LNCaP clone FGC (cell line): Measurements from ENCODE around the gene OR2A1.
"Not testable (repeated sequence)": the region's sequence is repeated elsewhere in the genome, so short reads cannot be mapped to it uniquely, and the experiment has no call there.

ENCODE experiments used
- DNase-seq: peaks from one replicate; pipeline ENCODE4 v3.0.0-alpha.2; 2011; ENCODE audit warnings: low read depth
- H3K4me3 ChIP-seq: 2 replicates; pipeline ENCODE4 v1.5.1; 2011; ENCODE audit warnings: mild to moderate bottlenecking, low read depth, low read length, control low read depth

Gene OR2A1

DNA sequence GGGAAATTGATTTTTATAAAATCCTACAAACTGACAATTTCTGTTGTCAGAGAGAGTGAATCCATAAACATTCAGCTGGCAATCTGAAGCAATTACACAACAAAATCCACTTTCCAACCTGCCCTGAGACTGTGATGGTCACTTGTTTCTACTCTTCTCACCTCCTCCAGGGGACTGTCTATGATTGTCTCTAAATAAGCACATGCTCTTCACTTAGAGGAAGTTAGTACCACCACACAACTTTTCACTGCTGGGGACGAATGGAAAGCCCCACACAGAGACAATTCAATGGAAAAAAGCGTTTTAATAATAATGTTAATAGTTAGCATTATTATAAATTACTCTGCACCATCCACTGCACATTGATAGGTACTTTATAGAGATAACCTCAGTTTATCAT is 7.3 kb downstream of the OR2A1 start:
- not testable (repeated sequence) for H3K4me3 ChIP-seq, DNase-seq

DNA sequence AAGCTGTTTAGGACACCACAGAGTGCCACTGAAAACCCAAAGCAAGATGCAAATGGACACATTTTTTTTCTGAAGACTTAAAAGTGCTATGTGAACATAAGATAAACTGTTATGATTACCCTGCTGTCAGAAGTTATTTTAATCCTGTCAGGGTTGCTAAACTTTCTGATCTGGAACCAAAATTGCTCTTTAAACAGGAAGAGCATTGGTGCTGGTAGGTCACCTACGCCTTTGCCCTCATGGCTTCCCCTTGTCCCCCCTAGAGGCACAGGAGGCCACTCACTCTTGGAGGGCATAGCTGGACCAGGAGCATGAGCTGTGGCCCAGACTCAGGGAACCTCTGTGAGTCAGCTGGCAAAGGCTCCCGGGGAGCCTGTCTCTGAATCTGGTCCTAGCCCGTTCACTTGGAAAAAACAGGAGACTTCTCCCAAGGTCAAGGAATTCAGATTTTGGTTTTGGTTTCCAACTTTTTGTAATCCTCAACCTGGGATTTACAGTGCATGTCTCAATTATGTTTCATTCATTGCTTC is 9.5 kb downstream of the OR2A1 start:
- not testable (repeated sequence) for H3K4me3 ChIP-seq, DNase-seq

DNA sequence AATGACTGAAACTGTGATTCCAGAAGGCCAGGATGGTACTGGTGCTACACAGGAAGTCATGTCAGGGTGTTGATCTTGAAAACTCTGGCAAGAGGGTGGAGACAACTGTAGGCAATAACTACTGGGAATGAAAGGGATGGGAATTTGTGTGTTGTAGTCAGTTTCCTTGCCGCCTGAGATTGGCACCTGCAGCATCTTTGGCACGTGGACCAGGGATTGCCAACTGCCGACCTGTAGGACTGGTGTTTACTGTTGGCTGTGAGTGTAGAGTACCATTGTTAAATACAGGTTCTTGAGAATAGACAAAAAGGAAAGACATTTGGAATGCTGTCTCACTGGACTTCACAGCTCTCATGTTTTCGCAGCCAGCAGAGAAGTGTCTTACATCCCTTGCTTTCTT is 11.1 kb downstream of the OR2A1 start:
- not testable (repeated sequence) for DNase-seq, H3K4me3 ChIP-seq

DNA sequence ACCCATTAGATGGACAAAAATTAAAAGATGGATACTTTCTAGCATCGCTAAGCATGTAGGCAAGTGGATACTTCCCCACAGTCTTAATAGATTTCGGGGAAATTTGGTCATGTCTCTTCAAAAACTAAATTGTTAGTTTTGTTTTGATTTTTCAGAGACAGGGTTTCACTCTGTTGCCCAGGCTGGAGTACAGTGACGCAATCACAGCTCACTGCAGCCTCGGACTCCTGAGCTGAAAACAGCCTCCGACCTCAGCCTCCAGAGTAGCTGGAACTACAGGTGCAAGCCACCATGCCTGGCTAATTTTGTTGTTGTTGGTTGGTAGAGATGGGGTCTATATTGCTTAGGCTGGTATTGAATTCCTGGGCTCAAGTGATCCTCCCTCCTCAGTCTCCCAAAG is 13.6 kb downstream of the OR2A1 start:
- DNase-seq, H3K4me3 ChIP-seq: not testable (repeated sequence)

DNA sequence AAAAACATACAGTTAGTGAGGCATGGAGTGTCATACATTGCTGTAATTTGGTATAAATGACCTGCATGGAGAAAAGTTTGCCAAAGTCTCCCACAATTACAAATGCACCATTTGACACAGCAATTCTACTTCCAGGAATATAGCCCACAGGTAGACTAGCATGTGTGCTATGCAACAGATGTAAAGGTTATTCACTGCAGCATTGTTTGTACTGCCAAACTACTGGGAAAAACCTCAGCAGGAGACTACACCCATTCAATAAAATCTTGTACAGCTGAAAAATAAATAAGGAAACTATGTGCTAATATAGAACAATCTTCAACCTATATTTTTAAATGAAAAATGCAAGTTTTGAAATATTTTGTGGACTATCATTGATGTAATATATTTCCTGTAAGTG is 17.8 kb downstream of the OR2A1 start:
- not testable (repeated sequence) for DNase-seq, H3K4me3 ChIP-seq

DNA sequence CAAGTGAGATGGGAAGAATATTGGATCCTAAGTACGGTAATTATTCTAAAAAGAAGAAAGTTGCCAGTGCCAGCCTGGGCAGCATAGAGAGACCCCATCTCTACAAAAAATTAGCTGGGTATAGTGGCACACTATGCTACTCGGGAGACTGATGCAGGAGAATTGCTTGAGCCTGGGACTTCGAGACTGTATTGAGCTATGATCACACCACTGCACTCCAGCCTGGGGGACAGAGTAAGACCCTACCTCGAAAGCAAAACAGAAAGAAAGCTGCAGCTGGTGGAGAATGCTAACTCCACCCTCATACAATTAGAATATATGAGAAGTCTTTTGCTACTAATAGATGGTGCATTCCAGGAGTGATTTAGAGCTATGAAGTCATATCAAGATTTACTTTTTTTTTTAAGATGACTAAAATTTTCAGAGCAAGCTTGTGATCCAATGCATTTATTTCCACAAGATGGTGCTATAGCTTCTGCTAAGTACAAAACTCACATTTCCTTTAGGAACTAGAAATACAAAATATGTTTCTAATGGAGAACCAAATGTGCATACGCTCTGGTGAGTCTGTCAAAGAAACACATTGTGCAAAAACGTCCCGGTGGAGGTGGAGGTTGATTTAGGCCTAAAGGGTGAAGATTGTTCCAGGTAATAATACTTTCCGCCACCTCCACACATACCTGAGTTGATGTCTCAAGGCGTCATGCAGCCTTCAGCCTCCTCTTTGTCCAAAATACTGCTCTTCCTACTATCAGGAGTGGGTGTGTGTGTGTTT is 19.2 kb downstream of the OR2A1 start:
- not testable (repeated sequence) for H3K4me3 ChIP-seq, DNase-seq

DNA sequence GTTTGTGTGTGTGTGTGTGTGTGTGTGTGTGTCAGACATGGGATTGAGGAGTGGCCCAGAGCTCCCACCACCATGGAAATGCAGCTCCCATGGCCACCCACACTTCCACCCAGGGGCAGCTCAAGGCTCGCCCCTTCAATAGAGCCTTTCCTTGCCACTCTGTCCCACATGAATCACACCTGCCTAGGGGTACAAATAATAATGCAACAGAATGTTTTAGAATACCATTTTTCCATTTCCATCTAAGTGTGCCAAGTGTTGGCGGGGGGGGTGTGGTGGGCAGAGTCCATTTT is 19.7 kb downstream of the OR2A1 start:
- H3K4me3 ChIP-seq, DNase-seq: not testable (repeated sequence)

DNA sequence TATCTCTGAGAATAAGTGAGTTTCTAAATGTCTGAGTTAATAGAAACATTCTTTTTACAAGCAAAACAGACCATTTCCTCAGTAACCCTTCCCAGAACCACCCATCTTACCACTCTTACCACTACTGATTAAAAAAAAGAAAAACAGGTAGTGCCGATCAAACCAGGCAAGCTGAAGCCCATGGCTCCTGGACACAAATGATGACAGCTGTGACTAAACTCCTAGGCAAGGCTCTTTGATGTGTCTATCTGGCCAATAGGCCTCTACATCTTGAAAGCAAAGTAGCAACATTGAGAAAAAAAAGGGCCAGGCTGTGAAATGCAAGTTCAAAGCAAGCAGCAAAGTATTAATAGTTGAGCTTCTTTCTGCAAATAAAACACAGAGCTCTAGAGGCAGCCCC is 36.4 kb downstream of the OR2A1 start:
- DNase-seq, H3K4me3 ChIP-seq: not testable (repeated sequence)

DNA sequence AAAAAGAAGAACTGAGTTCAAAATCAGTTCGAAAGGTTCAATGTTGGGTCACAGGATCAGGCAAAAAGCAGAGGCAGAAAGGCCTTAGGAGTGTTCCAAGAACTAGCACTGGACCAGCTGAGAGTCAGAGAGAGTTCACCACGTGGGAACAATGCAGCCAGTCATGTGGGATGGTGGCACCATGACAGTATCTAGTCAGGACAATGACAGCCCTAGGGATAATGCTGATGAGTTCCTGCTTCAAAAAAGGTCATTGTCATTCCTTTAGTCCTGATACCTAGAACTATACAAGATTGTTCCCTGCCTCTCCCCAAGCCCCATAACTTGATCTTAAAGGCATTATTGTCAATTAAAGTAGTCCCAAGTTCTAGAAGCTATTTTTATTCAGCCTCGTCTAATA is 39.4 kb downstream of the OR2A1 start:
- DNase-seq, H3K4me3 ChIP-seq: not testable (repeated sequence)

DNA sequence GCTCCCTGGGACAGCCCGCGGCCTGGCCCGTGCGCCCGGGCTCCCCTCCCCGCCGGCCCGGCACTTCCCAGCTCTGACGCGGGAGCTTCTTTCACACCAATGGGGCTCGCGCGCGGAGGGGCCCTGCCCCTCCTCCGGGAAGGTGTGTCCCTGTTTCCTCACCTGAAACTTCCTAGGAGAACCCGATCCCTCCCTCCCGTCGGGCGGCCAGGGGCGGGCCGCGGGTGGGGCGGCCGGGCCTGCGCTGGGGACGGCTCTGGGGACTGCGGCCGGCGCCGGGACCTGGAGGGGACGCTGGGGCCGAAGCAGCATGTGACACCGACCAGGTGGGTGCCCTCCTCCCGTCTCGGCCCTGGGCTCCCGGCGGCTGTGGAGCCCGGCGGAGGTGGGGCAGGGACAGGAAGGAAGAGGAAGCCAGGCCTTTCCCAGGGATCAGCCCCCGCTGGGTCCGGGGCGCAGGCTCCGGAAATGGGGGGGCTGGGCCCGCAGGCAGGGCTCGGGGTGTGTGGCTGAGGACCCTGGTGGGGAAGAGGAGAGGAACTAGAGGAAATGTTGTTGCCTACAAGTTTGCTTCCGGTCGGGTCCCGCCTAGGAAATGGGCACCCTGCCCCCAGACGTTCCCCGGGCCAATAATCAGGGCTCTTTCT is 43.1 kb downstream of the OR2A1 start, which contains the start of gene ARHGEF5:
ARHGEF5 (plus strand) TSS at position 227 of the 647 bp plus-strand sequence. CDS start 7,268 bp downstream, outside the sequence.
- not testable (repeated sequence) for DNase-seq
- H3K4me3 ChIP-seq: peak within 1 kb of the TSS; percentile 36

DNA sequence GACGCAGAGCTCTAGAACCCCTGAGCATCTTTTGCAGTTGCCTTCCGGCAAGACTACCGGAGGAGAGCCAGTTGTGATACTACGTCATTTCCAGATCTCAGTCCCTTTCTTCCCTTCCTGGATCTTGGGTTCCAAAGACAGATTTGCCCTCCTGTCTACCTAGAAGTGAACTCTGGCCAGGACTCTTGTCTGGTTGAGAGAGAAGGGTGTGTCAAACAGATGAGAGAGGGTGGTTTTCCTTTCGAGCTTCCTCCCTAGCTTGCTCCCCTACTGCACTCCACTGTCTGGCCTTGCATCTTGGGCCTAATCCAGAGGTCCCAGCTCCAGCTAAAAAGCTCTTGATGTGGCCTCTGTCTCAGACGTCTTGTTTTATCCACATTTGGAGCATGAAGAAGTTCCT is 44.0 kb downstream of the OR2A1 start:
- not testable (repeated sequence) for DNase-seq, H3K4me3 ChIP-seq

DNA sequence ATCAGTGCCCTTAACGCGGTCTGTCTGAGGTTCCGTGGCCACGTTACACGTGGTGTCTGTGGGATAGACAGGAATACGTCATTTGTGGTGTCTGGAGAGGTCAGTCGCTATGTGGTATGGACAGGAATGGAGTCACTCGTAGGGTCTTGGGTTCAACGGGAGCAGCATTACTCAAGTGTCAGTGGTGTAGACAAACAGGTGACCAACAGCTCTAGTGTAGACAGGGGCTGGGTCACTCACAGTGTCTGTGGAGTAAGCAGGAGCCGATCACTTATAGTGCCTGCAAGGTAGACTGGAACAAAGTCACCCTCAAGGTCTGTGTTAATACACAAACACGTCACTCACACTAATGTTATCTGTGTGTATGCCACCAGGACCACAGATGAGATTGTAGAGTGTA is 44.6 kb downstream of the OR2A1 start:
- H3K4me3 ChIP-seq, DNase-seq: not testable (repeated sequence)

DNA sequence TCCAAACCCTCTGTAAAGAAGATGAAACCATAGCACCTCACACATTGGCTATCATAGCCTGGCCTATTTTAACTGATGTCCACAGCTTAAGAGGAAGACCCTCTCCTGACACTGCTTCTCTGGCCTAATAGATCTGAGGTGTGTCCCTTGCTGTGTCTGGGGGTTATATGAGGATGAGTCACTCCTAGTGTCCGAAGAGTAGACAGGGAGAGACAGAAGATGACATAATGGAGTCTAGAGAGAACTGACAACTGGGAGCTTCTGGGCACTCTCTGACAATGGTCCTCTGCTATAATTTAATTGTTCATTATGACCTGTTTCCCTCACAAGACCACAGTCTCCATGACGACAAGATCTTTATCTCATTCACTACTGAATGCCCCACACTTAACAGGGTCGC is 49.8 kb downstream of the OR2A1 start:
- not testable (repeated sequence) for H3K4me3 ChIP-seq

DNA sequence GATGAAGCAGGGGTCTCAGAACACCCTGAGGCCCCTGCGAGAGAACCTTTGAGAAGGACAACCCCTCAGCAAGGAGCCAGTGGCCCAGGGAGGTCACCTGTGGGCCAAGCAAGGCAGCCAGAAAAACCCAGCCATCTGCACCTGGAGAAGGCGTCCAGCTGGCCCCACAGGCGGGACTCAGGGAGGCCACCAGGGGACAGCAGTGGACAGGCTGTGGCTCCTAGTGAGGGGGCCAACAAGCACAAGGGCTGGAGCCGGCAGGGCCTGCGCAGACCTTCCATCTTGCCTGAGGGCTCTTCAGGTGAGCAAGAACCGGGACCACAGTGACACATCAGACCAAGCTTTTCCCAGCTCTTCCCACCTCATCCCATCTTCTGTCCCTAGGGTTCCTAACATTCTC is 53.3 kb downstream of the OR2A1 start:
- not testable (repeated sequence) for H3K4me3 ChIP-seq, DNase-seq

More for the DNA sequence above, 49.8 kb downstream of the OR2A1 start:
- DNase-seq: not testable (repeated sequence)

DNA sequence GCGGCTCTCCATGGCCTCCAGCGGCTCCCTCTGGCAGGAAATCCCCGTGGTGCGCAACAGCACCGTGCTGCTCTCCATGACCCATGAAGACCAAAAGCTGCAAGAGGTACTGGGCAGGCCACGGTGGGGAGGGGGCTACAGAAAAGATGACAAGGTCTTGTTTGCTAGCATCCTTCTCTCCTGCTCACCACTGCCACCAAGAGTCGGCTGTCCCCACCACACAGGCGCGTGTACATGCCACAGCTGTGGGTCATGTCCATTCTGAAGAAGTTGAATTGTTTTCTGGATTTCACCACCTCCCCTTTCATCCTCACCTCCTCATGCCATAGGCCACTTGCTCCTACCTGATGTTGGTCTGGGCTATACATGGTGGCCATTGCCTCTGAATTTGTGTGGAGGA is 55.0 kb downstream of the OR2A1 start:
- not testable (repeated sequence) for DNase-seq, H3K4me3 ChIP-seq

DNA sequence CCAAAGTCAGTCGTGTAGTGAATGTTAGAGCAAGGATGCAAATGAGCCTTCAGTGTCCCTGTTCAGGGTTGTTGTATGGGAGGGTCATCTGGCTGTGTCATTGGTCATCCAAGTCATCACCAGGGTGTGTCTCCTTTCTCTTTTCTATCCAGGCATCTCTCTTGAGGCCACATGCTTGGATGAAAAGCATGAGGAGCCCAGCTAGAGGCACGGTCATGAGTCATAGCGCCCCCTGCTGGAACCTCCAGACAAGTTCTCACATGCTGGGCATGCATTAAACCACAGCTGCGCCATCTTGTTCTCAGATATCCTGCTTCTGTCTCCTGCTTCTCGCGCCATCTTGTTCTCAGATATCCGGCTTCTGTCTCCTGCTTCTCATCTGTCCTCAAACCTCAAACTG is 57.0 kb downstream of the OR2A1 start:
- H3K4me3 ChIP-seq, DNase-seq: not testable (repeated sequence)
